Right ventricle myocardium inferior (tissue), 1 donor: ENCODE measurements around the gene CLIP3. TPM values are rescaled to one million over a fixed set of nuclear protein-coding genes. Genes with fewer than 3 reads are reported as not detected.

Experiments used
- total RNA-seq: library from RNA; stranded (reverse); fragmentation: NEBNext Ultra II Directional; extraction: Animal tissue kit (Norgen Biotek cat#: 25700); gene quantifications from one replicate; pipeline ENCODE4 v1.2.1, GENCODE V29; 2021
- donor health status: DM: no; HTN: yes; CAD: no; lungs with severe emphysema.

CLIP3 gene
- total RNA-seq, 1 donor from 2014 or later = 3.6 TPM

Other genes with a start within 250 kb of the CLIP3 start
- not detected for gene PRODH2, start 220.0 kb downstream of the CLIP3 start, total RNA-seq
- gene NPHS1, start 180.4 kb downstream of the CLIP3 start, total RNA-seq = not detected
- gene KIRREL2, start 176.0 kb downstream of the CLIP3 start, total RNA-seq = not detected
- gene APLP1, start 164.3 kb downstream of the CLIP3 start, total RNA-seq = 20.5 TPM
- gene NFKBID, start 132.3 kb downstream of the CLIP3 start, total RNA-seq = 2.1 TPM
- 6.3 TPM for gene HCST, start 130.3 kb downstream of the CLIP3 start, total RNA-seq
- gene TYROBP, start 124.6 kb downstream of the CLIP3 start, total RNA-seq = 34.5 TPM
- 8.4 TPM for gene LRFN3, start 96.5 kb downstream of the CLIP3 start, total RNA-seq
- 9.7 TPM for gene SDHAF1, start 37.7 kb downstream of the CLIP3 start, total RNA-seq
- gene SYNE4, start 24.1 kb downstream of the CLIP3 start, total RNA-seq = 0.35 TPM
- 12.1 TPM for gene ALKBH6, start 18.7 kb downstream of the CLIP3 start, total RNA-seq
- gene THAP8, start 21.4 kb upstream of the CLIP3 start, total RNA-seq = 4.1 TPM
- 25.5 TPM for gene WDR62, start 22.0 kb upstream of the CLIP3 start, total RNA-seq
- gene OVOL3, start 78.3 kb upstream of the CLIP3 start, total RNA-seq = not detected
- gene POLR2I, start 82.0 kb upstream of the CLIP3 start, total RNA-seq = 145 TPM
- 114 TPM for gene TBCB, start 82.6 kb upstream of the CLIP3 start, total RNA-seq
- 854 TPM for gene CAPNS1, start 107.2 kb upstream of the CLIP3 start, total RNA-seq
- gene COX7A1, start 119.6 kb upstream of the CLIP3 start, total RNA-seq = 3,337 TPM
- 4.6 TPM for gene ZNF565, start 181.8 kb upstream of the CLIP3 start, total RNA-seq
- gene ZNF146, start 182.2 kb upstream of the CLIP3 start, total RNA-seq = 34.3 TPM